H9 (cell line): ENCODE measurements around the gene DIS3L2. TPM values are rescaled to one million over a fixed set of nuclear protein-coding genes. Genes with fewer than 3 reads are reported as not detected.

ENCODE experiments used
- DNase-seq: peaks from one replicate; pipeline ENCODE4 v3.0.0-alpha.2; 2017
- H2AFZ ChIP-seq: one replicate; pipeline ENCODE4 v1.6.1; 2013; ENCODE audit warnings: mild to moderate bottlenecking, low read length, control low read depth, moderate library complexity
- H2AK5ac ChIP-seq: 2 replicates; pipeline ENCODE4 v1.6.1; 2013; ENCODE audit warnings: low read length, control low read depth, mixed read lengths; ENCODE audit not compliant: insufficient read length
- H2BK120ac ChIP-seq: one replicate; pipeline ENCODE4 v1.6.1; 2013; ENCODE audit warnings: low read depth, mild to moderate bottlenecking, low read length, control low read depth, inconsistent platforms; ENCODE audit not compliant: poor library complexity, severe bottlenecking
- H2BK12ac ChIP-seq: 2 replicates; pipeline ENCODE4 v1.6.1; 2013; ENCODE audit warnings: low read length, control low read depth, mixed read lengths, low read depth; ENCODE audit not compliant: insufficient read length
- H2BK15ac ChIP-seq: 2 replicates; pipeline ENCODE4 v1.6.1; 2013; ENCODE audit warnings: low read depth, low read length, control low read depth
- H2BK20ac ChIP-seq: one replicate; pipeline ENCODE4 v1.6.1; 2013; ENCODE audit warnings: low read depth, mild to moderate bottlenecking, low read length, control low read depth, inconsistent platforms; ENCODE audit not compliant: poor library complexity, severe bottlenecking
- H2BK5ac ChIP-seq: 2 replicates; pipeline ENCODE4 v1.6.1; 2013; ENCODE audit warnings: low read length, control low read depth, mixed read lengths; ENCODE audit not compliant: insufficient read length
- H3K14ac ChIP-seq: 2 replicates; pipeline ENCODE4 v1.6.1; 2013; ENCODE audit warnings: low read length, control low read depth; ENCODE audit not compliant: insufficient read depth
- H3K18ac ChIP-seq: 2 replicates; pipeline ENCODE4 v1.6.1; 2013; ENCODE audit warnings: low read depth, mild to moderate bottlenecking, mixed read lengths, low read length, control low read depth; ENCODE audit not compliant: insufficient read length
- H3K23ac ChIP-seq: 2 replicates; pipeline ENCODE4 v1.6.1; 2013; ENCODE audit warnings: low read length, control low read depth, mixed read lengths, low read depth; ENCODE audit not compliant: insufficient read length
- H3K23me2 ChIP-seq: 2 replicates; pipeline ENCODE4 v1.6.1; 2013; ENCODE audit warnings: low read depth, mild to moderate bottlenecking, mixed read lengths, low read length, control low read depth; ENCODE audit not compliant: insufficient read length, poor library complexity, severe bottlenecking
- H3K27ac ChIP-seq: 2 replicates; pipeline ENCODE4 v1.5.1; 2013; ENCODE audit warnings: low read length, control low read depth, mixed read lengths, low read depth; ENCODE audit not compliant: insufficient read length
- H3K27me3 ChIP-seq: 2 replicates; pipeline ENCODE4 v1.6.1; 2013; ENCODE audit warnings: low read length, control low read depth, inconsistent platforms; ENCODE audit not compliant: insufficient read depth
- H3K4ac ChIP-seq: 2 replicates; pipeline ENCODE4 v1.6.1; 2013; ENCODE audit warnings: low read depth, mild to moderate bottlenecking, control low read depth, inconsistent platforms, low read length, moderate library complexity
- H3K4me1 ChIP-seq: 2 replicates; pipeline ENCODE4 v1.6.1; 2013; ENCODE audit warnings: low read length, control low read depth, inconsistent platforms; ENCODE audit not compliant: insufficient read depth
- H3K4me2 ChIP-seq: 2 replicates; pipeline ENCODE4 v1.6.1; 2013; ENCODE audit warnings: low read length, control low read depth, mixed read lengths; ENCODE audit not compliant: insufficient read length, insufficient read depth
- H3K56ac ChIP-seq: 2 replicates; pipeline ENCODE4 v1.6.1; 2013; ENCODE audit warnings: low read depth, mild to moderate bottlenecking, mixed read lengths, low read length, control low read depth; ENCODE audit not compliant: insufficient read length
- H3K79me1 ChIP-seq: 2 replicates; pipeline ENCODE4 v1.6.1; 2013; ENCODE audit warnings: low read depth, mild to moderate bottlenecking, moderate library complexity, low read length, control low read depth, inconsistent platforms; ENCODE audit not compliant: insufficient read depth, poor library complexity, severe bottlenecking
- H3K79me2 ChIP-seq: 2 replicates; pipeline ENCODE4 v1.6.1; 2013; ENCODE audit warnings: low read length, control low read depth, inconsistent platforms; ENCODE audit not compliant: insufficient read depth
- H3K9ac ChIP-seq: 2 replicates; pipeline ENCODE4 v1.6.1; 2013; ENCODE audit warnings: low read length, control low read depth, mixed read lengths; ENCODE audit not compliant: insufficient read length; ENCODE audit errors: extremely low read depth
- H3K9me3 ChIP-seq: one replicate; pipeline ENCODE4 v1.6.1; 2013; ENCODE audit warnings: low read depth, low read length, inconsistent platforms; ENCODE audit not compliant: control insufficient read depth
- H3T11ph ChIP-seq: one replicate; pipeline ENCODE4 v1.6.1; 2013; ENCODE audit warnings: mild to moderate bottlenecking, low read length, control low read depth, inconsistent platforms
- H4K20me1 ChIP-seq: one replicate; pipeline ENCODE4 v1.6.1; 2013; ENCODE audit not compliant: control insufficient read depth, insufficient read length, insufficient read depth
- H4K5ac ChIP-seq: 2 replicates; pipeline ENCODE4 v1.6.1; 2013; ENCODE audit warnings: low read depth, mild to moderate bottlenecking, mixed read lengths, low read length, control low read depth; ENCODE audit not compliant: insufficient read length
- H4K8ac ChIP-seq: replicated peaks from 2 replicates; pipeline ENCODE4 v1.6.1; 2013; ENCODE audit warnings: low read length, control low read depth, mixed read lengths, low read depth; ENCODE audit not compliant: insufficient read length
- H4K91ac ChIP-seq: 2 replicates; pipeline ENCODE4 v1.6.1; 2013; ENCODE audit warnings: low read depth, mild to moderate bottlenecking, moderate library complexity, mixed read lengths, low read length, control low read depth; ENCODE audit not compliant: insufficient read length
- H3K27ac Mint-ChIP-seq, 3 experiments: 2 replicates in 2 of 3; 3 replicates in 1 of 3; pipeline ENCODE4 v1.8.0; 2020 to 2021; ENCODE audit warnings: mixed read lengths in 3 of 3, mild to moderate bottlenecking in 1 of 3, moderate library complexity in 1 of 3
- H3K27me3 Mint-ChIP-seq: 2 replicates; pipeline ENCODE4 v1.8.0; 2021; ENCODE audit warnings: low read depth, mild to moderate bottlenecking, moderate library complexity, mixed read lengths
- H3K36me3 Mint-ChIP-seq, 3 experiments: 2 replicates in 2 of 3; 3 replicates in 1 of 3; pipeline ENCODE4 v1.8.0; 2020 to 2021; ENCODE audit warnings: low read depth in 3 of 3, mixed read lengths in 3 of 3; ENCODE audit not compliant: insufficient read depth in 1 of 3
- H3K4me1 Mint-ChIP-seq, 2 experiments: 2 replicates each; pipeline ENCODE4 v1.8.0; 2020; ENCODE audit warnings: mixed read lengths in 2 of 2
- H3K4me3 Mint-ChIP-seq, 2 experiments: 2 replicates in 1 of 2; 3 replicates in 1 of 2; pipeline ENCODE4 v1.8.0; 2020 to 2021; ENCODE audit warnings: mild to moderate bottlenecking in 2 of 2, mixed read lengths in 2 of 2, moderate library complexity in 1 of 2
- H3K9me3 Mint-ChIP-seq, 2 experiments: 2 replicates in 1 of 2; 3 replicates in 1 of 2; pipeline ENCODE4 v1.8.0; 2020; ENCODE audit warnings: mild to moderate bottlenecking in 2 of 2, mixed read lengths in 2 of 2, moderate library complexity in 1 of 2
- WGBS: extraction: QIAGEN DNeasy Blood & Tissue Kit; methylation state at CpG from one replicate; pipeline ENCODE4 v1.1.7; 2013; ENCODE audit warnings: missing lambda C conversion rate, low lambda C conversion rate, mixed read lengths; ENCODE audit not compliant: insufficient read length; ENCODE audit errors: extremely low coverage; 5-methylcytosine and 5-hydroxymethylcytosine counted together
- total RNA-seq: library from RNA; stranded (reverse); gene quantifications from 2 replicates; pipeline ENCODE4 v1.2.1, GENCODE V29; 2021
- TF ChIP-seq, protein P1 (sequence below): fragments of 200-600 bp; sonication (generic); conservative IDR thresholded peaks from 3 replicates; pipeline ENCODE4 v1.8.0; 2021; ENCODE audit warnings: antibody characterized with exemption, mild to moderate bottlenecking

DIS3L2 gene
- total RNA-seq, 1 experiment from 2014 or later: 28.1 TPM

DNA sequence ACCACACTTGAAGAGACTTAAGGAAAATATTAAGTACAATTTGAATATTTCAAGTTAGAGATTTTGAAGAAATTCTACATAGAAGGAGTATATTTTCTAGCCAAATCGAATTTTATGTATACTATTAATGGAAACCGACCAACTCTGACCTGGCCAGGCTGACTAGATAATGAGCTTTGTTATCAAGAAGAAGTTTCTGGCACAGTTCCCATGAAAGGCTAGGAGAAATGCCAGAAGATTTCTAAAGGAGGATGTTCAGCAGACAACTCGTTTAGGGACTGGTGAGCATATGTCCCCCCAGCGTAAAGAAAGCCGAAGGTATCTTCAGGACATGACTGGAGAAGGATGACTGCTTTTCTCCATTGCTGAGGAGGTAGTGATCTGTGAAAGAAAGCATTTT lies 127.3 kb downstream of the DIS3L2 start:
- no peaks in the 10 kb centered on the region for H3K4me1 ChIP-seq
- TF ChIP-seq, protein P1, sequence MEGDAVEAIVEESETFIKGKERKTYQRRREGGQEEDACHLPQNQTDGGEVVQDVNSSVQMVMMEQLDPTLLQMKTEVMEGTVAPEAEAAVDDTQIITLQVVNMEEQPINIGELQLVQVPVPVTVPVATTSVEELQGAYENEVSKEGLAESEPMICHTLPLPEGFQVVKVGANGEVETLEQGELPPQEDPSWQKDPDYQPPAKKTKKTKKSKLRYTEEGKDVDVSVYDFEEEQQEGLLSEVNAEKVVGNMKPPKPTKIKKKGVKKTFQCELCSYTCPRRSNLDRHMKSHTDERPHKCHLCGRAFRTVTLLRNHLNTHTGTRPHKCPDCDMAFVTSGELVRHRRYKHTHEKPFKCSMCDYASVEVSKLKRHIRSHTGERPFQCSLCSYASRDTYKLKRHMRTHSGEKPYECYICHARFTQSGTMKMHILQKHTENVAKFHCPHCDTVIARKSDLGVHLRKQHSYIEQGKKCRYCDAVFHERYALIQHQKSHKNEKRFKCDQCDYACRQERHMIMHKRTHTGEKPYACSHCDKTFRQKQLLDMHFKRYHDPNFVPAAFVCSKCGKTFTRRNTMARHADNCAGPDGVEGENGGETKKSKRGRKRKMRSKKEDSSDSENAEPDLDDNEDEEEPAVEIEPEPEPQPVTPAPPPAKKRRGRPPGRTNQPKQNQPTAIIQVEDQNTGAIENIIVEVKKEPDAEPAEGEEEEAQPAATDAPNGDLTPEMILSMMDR: no peak
- H2BK20ac ChIP-seq: no peak overlapping the region
- H3K4me3 Mint-ChIP-seq: no peak overlapping the region
- H2BK12ac ChIP-seq: no peak overlapping the region
- no peak overlapping the region for H4K5ac ChIP-seq
- no peak for DNase-seq
- H2AK5ac ChIP-seq: no peak overlapping the region
- H3K4me2 ChIP-seq: no peak overlapping the region
- H3K36me3 Mint-ChIP-seq: peaks cover 0 to 12% (median 4%) of the 10 kb centered on the region in 3 experiments; a peak in 3 of 7 replicates
- no CpG with 5 or more reads among the region's 5 CpGs for WGBS
- no peak overlapping the region for H3K14ac ChIP-seq
- no peak overlapping the region for H2AFZ ChIP-seq
- H3K9me3 ChIP-seq: no peaks in the 10 kb centered on the region
- H4K8ac ChIP-seq: no peak overlapping the region
- no peak overlapping the region for H2BK120ac ChIP-seq
- no peak overlapping the region for H3T11ph ChIP-seq
- no peak overlapping the region for H3K4ac ChIP-seq
- H3K27ac Mint-ChIP-seq: no peak overlapping the region
- H3K23ac ChIP-seq: no peak overlapping the region
- no peak overlapping the region for H3K27ac ChIP-seq
- H3K23me2 ChIP-seq: no peaks in the 10 kb centered on the region
- H3K4me1 Mint-ChIP-seq: peaks cover 11% of the 10 kb centered on the region in 2 experiments; a peak in 3 of 4 replicates
- no peaks in the 10 kb centered on the region for H3K79me1 ChIP-seq
- H4K91ac ChIP-seq: no peak overlapping the region
- no peaks in the 10 kb centered on the region for H3K79me2 ChIP-seq
- H3K9me3 Mint-ChIP-seq: peaks cover 0 to 6% of the 10 kb centered on the region in 2 experiments; a peak in 2 of 5 replicates
- no peak overlapping the region for H2BK15ac ChIP-seq
- no peaks in the 10 kb centered on the region for H4K20me1 ChIP-seq
- no peak overlapping the region for H3K56ac ChIP-seq
- no peak overlapping the region for H3K18ac ChIP-seq
- no peak overlapping the region for H2BK5ac ChIP-seq
- H3K27me3 Mint-ChIP-seq: no peaks in the 10 kb centered on the region; the same call in 1 of the 2 replicates
- H3K27me3 ChIP-seq: no peaks in the 10 kb centered on the region
- H3K9ac ChIP-seq: no peak overlapping the region
